ENCODE results near the gene SMPD2. TPM values are rescaled to one million over a fixed set of nuclear protein-coding genes. Genes with fewer than 3 reads are reported as not detected.

Gene SMPD2
- total RNA-seq, 4 donors from 2014 or later, result 21.8 to 34.5 (median 28.1) TPM

DNA sequence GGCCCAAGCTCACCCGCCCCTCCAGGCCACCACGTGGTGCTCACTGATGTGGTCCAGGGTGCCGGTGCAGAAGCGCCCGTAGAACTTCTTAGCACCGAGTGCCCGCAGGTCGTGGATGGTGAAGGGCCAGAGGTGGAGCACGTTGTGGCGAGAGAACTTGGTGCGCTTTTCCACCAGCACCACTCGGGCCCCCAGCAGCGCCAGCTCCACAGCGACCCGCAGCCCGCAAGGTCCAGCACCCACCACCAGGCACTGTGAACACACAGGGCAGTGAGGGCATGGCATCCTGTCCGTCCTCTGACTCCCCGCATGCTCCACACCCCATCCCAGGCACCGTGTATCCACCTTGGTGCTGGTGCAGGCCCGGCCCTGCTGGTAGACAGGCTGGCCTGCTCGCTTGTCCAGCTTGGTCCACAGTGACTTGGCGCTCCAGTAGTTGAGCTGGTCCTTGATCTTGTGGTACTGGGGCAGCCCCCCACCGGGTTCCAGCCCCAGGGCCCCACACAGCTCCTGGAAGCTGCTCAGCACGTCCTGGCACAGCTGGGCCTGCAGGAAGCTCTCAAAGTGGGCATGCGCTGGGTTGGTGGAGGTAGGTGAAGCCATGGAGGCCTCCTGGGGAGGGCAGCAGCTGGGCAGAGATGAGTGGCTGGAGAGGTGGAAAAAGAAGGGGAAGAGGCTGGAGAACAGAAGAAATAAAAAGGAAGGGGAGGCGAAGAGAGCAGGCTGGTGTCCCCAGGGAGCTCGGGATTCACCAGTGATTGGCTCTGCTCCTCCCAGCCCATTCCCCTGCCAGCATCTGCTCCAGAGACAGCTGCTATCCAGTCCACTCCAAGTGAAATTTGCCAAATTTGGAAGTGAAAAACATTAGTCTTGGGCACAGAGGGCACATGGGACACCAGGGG lies 13.3 kb downstream of the SMPD2 start:
- 88% methylated on average over 23 of the region's 27 CpGs for WGBS
- Histone ChIP-seq H3K27me3 (no peaks in the 10 kb centered on the region), H3K27ac (peak overlapping the region; percentile 70), H3K4me3 (peak overlapping the region; percentile 56), H3K36me3 (peaks cover 15% of the 10 kb centered on the region), H3K9me3 (no peaks in the 10 kb centered on the region), H3K4me1 (peaks cover 49% of the 10 kb centered on the region)
- DNase-seq (ENCODE audit: low spot score in 2 of 2), result no peak
- TF ChIP-seq POLR2AphosphoS5 (IDR thresholded peaks at IDR 0.05) (no peak), EP300 (IDR thresholded peaks at IDR 0.05) (no peak), CTCF (IDR thresholded peaks at IDR 0.05) (no peak)

DNA sequence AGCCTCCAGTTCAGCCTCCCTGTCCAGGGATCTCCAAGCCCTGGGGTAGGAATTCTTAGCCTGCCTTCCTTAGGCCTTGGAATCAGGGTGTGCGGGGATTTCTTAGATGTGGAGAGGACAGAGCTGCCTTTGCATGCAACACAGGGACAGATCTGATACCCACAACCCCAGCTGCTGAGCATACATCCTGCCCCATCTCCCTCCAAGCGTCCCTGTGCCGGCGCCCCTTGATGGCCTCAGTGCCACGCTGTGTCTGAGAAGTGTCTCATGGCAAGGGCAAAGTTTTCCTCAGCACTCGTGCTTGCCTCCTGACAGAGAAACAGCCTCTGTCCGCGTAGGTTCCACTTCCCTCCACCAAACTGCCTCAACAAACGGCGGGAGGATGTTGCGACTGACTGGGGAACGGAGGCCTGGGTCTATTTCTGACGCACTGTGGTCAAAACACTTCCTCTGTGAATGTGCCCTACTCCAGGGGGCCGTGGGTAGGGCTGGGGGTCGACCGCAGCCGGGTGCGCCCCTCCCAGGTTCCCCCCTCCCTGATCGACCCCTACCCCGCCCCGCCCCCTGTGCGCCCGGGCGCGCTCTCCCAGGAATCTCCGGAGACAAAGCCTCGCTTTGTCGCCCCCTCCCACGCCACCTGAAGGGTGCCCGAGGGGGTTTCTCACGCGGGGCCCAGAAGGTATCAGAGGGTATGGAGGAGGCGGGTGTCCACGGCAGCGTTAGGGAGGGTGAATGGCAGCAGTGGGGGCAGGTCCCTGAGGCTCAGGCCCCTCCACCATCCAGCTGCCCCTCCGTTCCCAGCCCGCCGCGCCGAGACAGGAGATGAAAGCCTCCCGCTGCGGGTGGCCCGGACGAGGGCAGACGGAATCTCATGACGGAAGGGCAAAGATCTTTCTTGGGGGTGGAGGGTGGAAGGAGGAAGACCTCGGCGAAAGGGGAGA lies 14.2 kb downstream of the SMPD2 start:
- H3K27me3 ChIP-seq, result no peaks in the 10 kb centered on the region
- 9% methylated on average over 27 of the region's 48 CpGs for WGBS
- H3K4me3 ChIP-seq, result peak overlapping the region; percentile 56
- peak in 1 of 2 donors; percentile 84 for DNase-seq (ENCODE audit: low spot score in 2 of 2)
- H3K27ac ChIP-seq, result peak overlapping the region; percentile 70
- no peaks in the 10 kb centered on the region for H3K9me3 ChIP-seq
- H3K36me3 ChIP-seq, result peaks cover 10% of the 10 kb centered on the region
- TF ChIP-seq POLR2A (IDR thresholded peaks at IDR 0.05), result no peak
- no peak for TF ChIP-seq EP300 (IDR thresholded peaks at IDR 0.05)
- TF ChIP-seq CTCF (IDR thresholded peaks at IDR 0.05), result no peak
- TF ChIP-seq POLR2AphosphoS5 (IDR thresholded peaks at IDR 0.05), result no peak
- H3K4me1 ChIP-seq, result peaks cover 49% of the 10 kb centered on the region

DNA sequence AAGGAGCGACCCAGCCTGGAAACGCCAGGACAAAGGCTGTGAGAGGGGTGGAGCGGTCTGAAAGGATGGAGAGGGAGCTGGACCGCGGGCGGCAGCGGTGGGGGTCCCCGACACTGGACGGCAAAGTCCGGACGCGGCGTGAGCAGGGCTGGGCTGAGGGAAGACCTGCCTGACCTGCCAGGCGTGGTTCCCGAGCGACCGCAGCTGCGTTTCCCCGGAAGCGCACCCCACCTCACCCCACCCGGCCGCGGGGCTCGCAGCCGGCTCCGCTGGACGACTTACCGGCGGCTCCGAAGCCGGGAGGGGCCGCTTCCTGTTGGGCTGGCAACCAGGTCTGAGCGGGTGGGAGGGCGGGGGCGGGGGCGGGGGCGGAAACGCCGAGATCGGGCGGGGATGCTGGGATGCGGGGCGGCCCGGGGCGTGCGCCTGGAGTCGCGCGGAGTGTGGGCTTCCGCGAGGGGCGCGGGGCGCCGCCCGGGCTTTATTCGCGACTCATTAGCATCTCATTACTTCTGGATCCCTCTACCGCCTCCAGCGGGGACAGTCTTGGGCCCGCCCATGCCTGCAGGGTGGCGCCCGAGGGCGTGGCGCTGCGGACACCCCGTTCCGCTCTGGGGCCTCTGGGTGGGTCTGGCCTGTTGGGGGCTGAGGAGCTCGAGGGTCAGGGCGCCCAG lies 15.1 kb downstream of the SMPD2 start, which contains the start of gene MICAL1:
MICAL1 (minus strand) TSS at position 336 of the 674 bp plus-strand sequence. CDS start 1,576 bp downstream, outside the sequence.
- Histone ChIP-seq H3K4me1 (peaks cover 49% of the 10 kb centered on the region), H3K9me3 (no peaks in the 10 kb centered on the region), H3K36me3 (peaks cover 10% of the 10 kb centered on the region), H3K4me3 (peak within 1 kb of the TSS; percentile 56), H3K27ac (peak within 1 kb of the TSS; percentile 70), H3K27me3 (no peaks in the 10 kb centered on the region)
- TF ChIP-seq EP300 (IDR thresholded peaks at IDR 0.05) (no peak), CTCF (IDR thresholded peaks at IDR 0.05) (peak in 1 of 2 donors; percentile 37), POLR2A (IDR thresholded peaks at IDR 0.05) (no peak)
- 1% methylated on average over 7 of the region's 70 CpGs for whole genome bisulfite sequencing
- peak; percentile 85 to 89 for DNase-seq (ENCODE audit: low spot score in 2 of 2)

DNA sequence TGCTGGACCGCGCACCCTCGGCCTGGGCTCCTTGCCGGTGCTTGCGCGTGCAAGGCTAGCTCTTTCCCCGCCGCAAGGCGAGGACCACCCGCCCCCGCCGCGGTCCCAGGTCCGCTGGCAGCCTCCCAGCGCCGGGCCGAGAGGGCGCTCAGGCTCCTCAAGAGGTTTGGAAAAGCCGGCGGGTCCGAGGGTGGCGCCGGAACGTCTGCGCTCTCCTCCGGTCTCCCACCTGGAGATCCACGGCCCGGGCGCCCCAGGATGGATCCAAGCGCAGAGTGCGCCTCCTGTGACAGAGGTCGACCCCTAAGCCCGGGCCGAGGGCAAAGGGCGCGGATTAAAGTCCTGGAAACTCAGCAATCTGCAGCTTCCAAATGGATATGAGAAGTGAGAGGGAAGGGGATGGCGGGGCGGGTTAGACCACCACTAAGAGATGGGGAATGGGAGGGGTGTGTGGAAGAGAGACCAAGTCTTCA lies 15.6 kb downstream of the SMPD2 start:
- H3K4me1 ChIP-seq, result peaks cover 49% of the 10 kb centered on the region
- H3K36me3 ChIP-seq, result peaks cover 12% of the 10 kb centered on the region
- no peaks in the 10 kb centered on the region for H3K9me3 ChIP-seq
- WGBS, result 31% methylated on average over 7 of the region's 38 CpGs
- peak overlapping the region; percentile 70 for H3K27ac ChIP-seq
- peak overlapping the region; percentile 56 for H3K4me3 ChIP-seq
- TF ChIP-seq POLR2A (IDR thresholded peaks at IDR 0.05) (peak in 1 of 2 donors; percentile 36), POLR2AphosphoS5 (IDR thresholded peaks at IDR 0.05) (no peak), EP300 (IDR thresholded peaks at IDR 0.05) (no peak)
- peak in 1 of 2 donors; percentile 80 for DNase-seq (ENCODE audit: low spot score in 2 of 2)
- no peaks in the 10 kb centered on the region for H3K27me3 ChIP-seq
